ENCODE data around the gene CIP2A.

CIP2A gene

GRCh38 chr3:108566599-108566998 is 22.6 kb downstream of the CIP2A start:
- H3K27ac ChIP-seq (ENCODE audit: low read depth, low read length) = no peak overlapping the region
- peaks cover 0 to 3% (median 0%) of the 10 kb centered on the region in 5 donors for H3K36me3 ChIP-seq (ENCODE audit: control insufficient read depth in 5 of 5, insufficient read depth in 5 of 5, low read length in 5 of 5)
- no peaks in the 10 kb centered on the region for H3K27me3 ChIP-seq (ENCODE audit: control insufficient read depth in 5 of 5, insufficient read depth in 4 of 5, low read length in 5 of 5)
- H3K4me1 ChIP-seq (ENCODE audit: control insufficient read depth in 5 of 5, insufficient read depth in 5 of 5, low read length in 5 of 5) = no peaks in the 10 kb centered on the region
- no peaks in the 10 kb centered on the region for H3K9me3 ChIP-seq (ENCODE audit: control insufficient read depth in 5 of 5, low read length in 5 of 5)
- no peak overlapping the region for H3K4me3 ChIP-seq (ENCODE audit: low read depth in 1 of 5, low read length in 5 of 5)
- H3K9ac ChIP-seq (ENCODE audit: low read length in 5 of 5) = no peak overlapping the region

DNA sequence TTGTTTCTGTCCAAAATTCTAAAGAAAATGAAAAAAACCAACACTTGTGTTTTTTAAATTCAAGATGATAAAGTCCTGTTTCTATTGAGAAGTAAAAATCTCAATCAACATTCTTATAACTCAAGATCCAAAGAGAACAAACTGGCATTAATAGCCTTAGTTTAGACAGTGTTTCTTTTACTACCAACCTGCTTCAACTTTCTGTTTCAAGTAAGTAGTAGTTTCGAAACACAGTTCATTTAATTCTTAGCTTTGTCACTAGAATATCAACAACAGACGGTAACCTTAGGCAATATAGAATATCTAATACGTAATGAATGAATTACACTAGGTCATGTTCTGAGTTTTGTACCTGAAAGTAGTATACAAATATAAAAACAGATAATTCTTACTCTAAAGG is 23.7 kb downstream of the CIP2A start:
- Histone ChIP-seq H3K36me3 (ENCODE audit: control insufficient read depth in 5 of 5, insufficient read depth in 5 of 5, low read length in 5 of 5) (peaks cover 0 to 3% (median 0%) of the 10 kb centered on the region in 5 donors), H3K9ac (ENCODE audit: low read length in 5 of 5) (peak overlapping the region in 1 of 5 donors; percentile 16), H3K27me3 (ENCODE audit: control insufficient read depth in 5 of 5, insufficient read depth in 4 of 5, low read length in 5 of 5) (no peaks in the 10 kb centered on the region), H3K4me1 (ENCODE audit: control insufficient read depth in 5 of 5, insufficient read depth in 5 of 5, low read length in 5 of 5) (no peaks in the 10 kb centered on the region), H3K27ac (ENCODE audit: low read depth, low read length) (no peak overlapping the region), H3K4me3 (ENCODE audit: low read depth in 1 of 5, low read length in 5 of 5) (no peak overlapping the region), H3K9me3 (ENCODE audit: control insufficient read depth in 5 of 5, low read length in 5 of 5) (no peaks in the 10 kb centered on the region)

- Histone ChIP-seq H3K4me3 (ENCODE audit: low read depth in 1 of 5, low read length in 5 of 5) (no peak overlapping the region), H3K4me1 (ENCODE audit: control insufficient read depth in 5 of 5, insufficient read depth in 5 of 5, low read length in 5 of 5) (no peaks in the 10 kb centered on the region), H3K27me3 (ENCODE audit: control insufficient read depth in 5 of 5, insufficient read depth in 4 of 5, low read length in 5 of 5) (no peaks in the 10 kb centered on the region), H3K9ac (ENCODE audit: low read length in 5 of 5) (no peak overlapping the region), H3K27ac (ENCODE audit: low read depth, low read length) (no peak overlapping the region), H3K9me3 (ENCODE audit: control insufficient read depth in 5 of 5, low read length in 5 of 5) (no peaks in the 10 kb centered on the region), H3K36me3 (ENCODE audit: control insufficient read depth in 5 of 5, insufficient read depth in 5 of 5, low read length in 5 of 5) (peaks cover 0 to 3% (median 0%) of the 10 kb centered on the region in 5 donors)
These were observed 24.7 kb downstream of the CIP2A start for GRCh38 chr3:108564564-108564963.

DNA sequence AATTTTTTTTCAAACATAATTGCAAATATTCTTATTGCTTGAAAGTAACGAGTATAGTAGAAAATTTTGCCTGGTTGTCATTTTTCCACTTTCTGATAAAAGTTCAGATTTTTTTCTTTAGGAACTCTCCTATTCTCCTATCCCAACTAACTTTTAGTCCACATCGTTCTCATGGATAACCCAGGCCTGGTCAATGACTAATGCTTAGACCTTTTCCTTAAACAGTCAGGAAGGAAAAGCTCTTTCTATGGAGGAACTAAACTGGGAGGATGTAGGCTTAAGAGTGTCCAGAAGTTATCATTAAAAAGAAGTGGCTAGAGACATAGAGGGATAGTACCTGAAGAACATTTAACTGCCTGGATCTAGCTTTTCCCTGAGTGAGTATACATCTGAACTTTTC is 26.7 kb downstream of the CIP2A start:
- H3K9me3 ChIP-seq (ENCODE audit: control insufficient read depth in 5 of 5, low read length in 5 of 5) = no peaks in the 10 kb centered on the region
- H3K9ac ChIP-seq (ENCODE audit: low read length in 5 of 5) = no peak overlapping the region
- H3K4me1 ChIP-seq (ENCODE audit: control insufficient read depth in 5 of 5, insufficient read depth in 5 of 5, low read length in 5 of 5) = no peaks in the 10 kb centered on the region
- H3K4me3 ChIP-seq (ENCODE audit: low read depth in 1 of 5, low read length in 5 of 5) = no peak overlapping the region
- no peaks in the 10 kb centered on the region for H3K27me3 ChIP-seq (ENCODE audit: control insufficient read depth in 5 of 5, insufficient read depth in 4 of 5, low read length in 5 of 5)
- peaks cover 0 to 7% (median 0%) of the 10 kb centered on the region in 5 donors for H3K36me3 ChIP-seq (ENCODE audit: control insufficient read depth in 5 of 5, insufficient read depth in 5 of 5, low read length in 5 of 5)
- H3K27ac ChIP-seq (ENCODE audit: low read depth, low read length) = no peak overlapping the region

- Histone ChIP-seq H3K4me1 (ENCODE audit: control insufficient read depth in 5 of 5, insufficient read depth in 5 of 5, low read length in 5 of 5) (peaks cover 0 to 3% (median 0%) of the 10 kb centered on the region in 5 donors), H3K9ac (ENCODE audit: low read length in 5 of 5) (no peak overlapping the region), H3K4me3 (ENCODE audit: low read depth in 1 of 5, low read length in 5 of 5) (no peak overlapping the region), H3K27me3 (ENCODE audit: control insufficient read depth in 5 of 5, insufficient read depth in 4 of 5, low read length in 5 of 5) (no peaks in the 10 kb centered on the region), H3K36me3 (ENCODE audit: control insufficient read depth in 5 of 5, insufficient read depth in 5 of 5, low read length in 5 of 5) (peaks cover 0 to 4% (median 0%) of the 10 kb centered on the region in 5 donors), H3K27ac (ENCODE audit: low read depth, low read length) (no peak overlapping the region), H3K9me3 (ENCODE audit: control insufficient read depth in 5 of 5, low read length in 5 of 5) (no peaks in the 10 kb centered on the region)
These were observed 33.2 kb downstream of the CIP2A start for GRCh38 chr3:108555966-108556581.

DNA sequence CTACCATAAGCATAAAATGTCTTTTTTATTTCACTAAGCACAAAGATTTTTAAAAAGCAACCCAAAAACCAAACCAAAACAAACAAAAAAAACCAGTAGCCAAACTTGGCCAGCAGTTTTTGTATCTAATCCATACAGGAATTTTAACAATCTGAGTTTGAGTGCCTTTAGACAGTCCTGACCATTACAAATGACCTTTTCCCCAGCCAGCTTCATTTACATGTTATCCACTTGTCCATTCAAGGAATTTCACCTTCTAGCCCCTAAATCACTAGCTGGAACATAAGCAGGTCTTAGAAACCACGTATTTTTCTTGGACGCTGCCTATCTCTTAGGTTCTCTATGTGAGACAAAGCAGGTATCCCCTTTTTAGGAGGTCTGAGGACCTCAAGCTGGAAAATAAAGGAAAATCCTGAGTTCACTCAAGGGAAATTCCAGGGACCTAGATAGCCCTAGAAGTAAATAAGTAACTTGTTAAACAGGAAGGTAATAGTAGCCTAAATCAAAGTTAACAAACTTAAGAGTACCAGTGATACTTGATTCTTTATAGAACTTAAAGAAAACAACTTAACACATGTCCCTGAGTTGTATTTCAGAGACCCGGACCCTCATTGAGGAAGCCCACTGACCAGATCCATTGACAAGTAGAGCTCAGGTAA is 34.2 kb downstream of the CIP2A start:
- no peaks in the 10 kb centered on the region for H3K9me3 ChIP-seq (ENCODE audit: control insufficient read depth in 5 of 5, low read length in 5 of 5)
- H3K36me3 ChIP-seq (ENCODE audit: control insufficient read depth in 5 of 5, insufficient read depth in 5 of 5, low read length in 5 of 5) = peaks cover 0 to 4% (median 0%) of the 10 kb centered on the region in 5 donors
- H3K9ac ChIP-seq (ENCODE audit: low read length in 5 of 5) = no peak overlapping the region
- no peaks in the 10 kb centered on the region for H3K27me3 ChIP-seq (ENCODE audit: control insufficient read depth in 5 of 5, insufficient read depth in 4 of 5, low read length in 5 of 5)
- H3K4me1 ChIP-seq (ENCODE audit: control insufficient read depth in 5 of 5, insufficient read depth in 5 of 5, low read length in 5 of 5) = peaks cover 0 to 3% (median 0%) of the 10 kb centered on the region in 5 donors
- H3K4me3 ChIP-seq (ENCODE audit: low read depth in 1 of 5, low read length in 5 of 5) = no peak overlapping the region
- no peak overlapping the region for H3K27ac ChIP-seq (ENCODE audit: low read depth, low read length)

DNA sequence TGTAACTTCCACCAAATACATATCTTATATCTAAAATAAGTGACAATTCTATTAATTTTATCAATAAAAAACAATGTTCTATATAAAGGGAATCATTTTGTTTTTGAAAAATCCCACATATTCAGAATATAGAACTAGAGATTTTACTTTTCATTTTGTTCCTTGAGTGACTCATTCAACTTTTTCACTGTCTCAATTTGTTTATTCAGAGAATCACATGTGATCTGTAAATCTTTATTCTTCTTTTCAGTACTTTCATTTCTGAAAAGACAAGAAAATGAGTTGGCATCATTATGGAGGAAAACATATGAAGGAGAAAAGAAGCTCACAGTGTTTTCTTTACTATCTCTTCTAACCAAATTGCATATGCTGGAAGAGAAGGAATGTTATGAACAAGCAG is 35.0 kb downstream of the CIP2A start:
- no peaks in the 10 kb centered on the region for H3K27me3 ChIP-seq (ENCODE audit: control insufficient read depth in 5 of 5, insufficient read depth in 4 of 5, low read length in 5 of 5)
- peaks cover 0 to 4% (median 0%) of the 10 kb centered on the region in 5 donors for H3K36me3 ChIP-seq (ENCODE audit: control insufficient read depth in 5 of 5, insufficient read depth in 5 of 5, low read length in 5 of 5)
- H3K4me1 ChIP-seq (ENCODE audit: control insufficient read depth in 5 of 5, insufficient read depth in 5 of 5, low read length in 5 of 5) = peaks cover 0 to 3% (median 0%) of the 10 kb centered on the region in 5 donors
- H3K4me3 ChIP-seq (ENCODE audit: low read depth in 1 of 5, low read length in 5 of 5) = no peak overlapping the region
- no peak overlapping the region for H3K27ac ChIP-seq (ENCODE audit: low read depth, low read length)
- no peaks in the 10 kb centered on the region for H3K9me3 ChIP-seq (ENCODE audit: control insufficient read depth in 5 of 5, low read length in 5 of 5)
- H3K9ac ChIP-seq (ENCODE audit: low read length in 5 of 5) = no peak overlapping the region

GRCh38 chr3:108552267-108553159 is 36.7 kb downstream of the CIP2A start:
- Histone ChIP-seq H3K9ac (ENCODE audit: low read length in 5 of 5) (no peak overlapping the region), H3K27me3 (ENCODE audit: control insufficient read depth in 5 of 5, insufficient read depth in 4 of 5, low read length in 5 of 5) (no peaks in the 10 kb centered on the region), H3K27ac (ENCODE audit: low read depth, low read length) (no peak overlapping the region), H3K4me3 (ENCODE audit: low read depth in 1 of 5, low read length in 5 of 5) (no peak overlapping the region), H3K36me3 (ENCODE audit: control insufficient read depth in 5 of 5, insufficient read depth in 5 of 5, low read length in 5 of 5) (no peaks in the 10 kb centered on the region), H3K4me1 (ENCODE audit: control insufficient read depth in 5 of 5, insufficient read depth in 5 of 5, low read length in 5 of 5) (peaks cover 0 to 3% (median 0%) of the 10 kb centered on the region in 5 donors), H3K9me3 (ENCODE audit: control insufficient read depth in 5 of 5, low read length in 5 of 5) (no peaks in the 10 kb centered on the region)

DNA sequence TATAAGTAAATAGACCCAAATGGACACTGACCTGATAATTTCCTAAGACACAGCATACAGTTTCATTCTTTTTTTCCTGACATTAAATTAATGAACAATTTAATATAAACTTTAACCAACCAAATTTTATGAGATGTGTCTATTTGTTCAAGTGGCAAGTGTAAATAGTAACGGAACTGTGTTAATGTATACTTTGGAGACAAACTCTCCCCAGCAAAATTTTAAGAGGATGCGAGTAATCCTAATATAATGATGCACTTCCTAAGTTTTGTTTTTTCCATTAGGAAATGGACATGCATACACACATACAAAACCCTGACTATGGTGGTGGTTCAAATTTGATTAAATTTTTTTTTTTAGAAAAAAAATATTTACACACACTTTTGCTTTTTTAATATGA is 40.4 kb downstream of the CIP2A start:
- Histone ChIP-seq H3K9ac (ENCODE audit: low read length in 5 of 5) (no peak overlapping the region), H3K4me1 (ENCODE audit: control insufficient read depth in 5 of 5, insufficient read depth in 5 of 5, low read length in 5 of 5) (no peaks in the 10 kb centered on the region), H3K27ac (ENCODE audit: low read depth, low read length) (no peak overlapping the region), H3K9me3 (ENCODE audit: control insufficient read depth in 5 of 5, low read length in 5 of 5) (no peaks in the 10 kb centered on the region), H3K27me3 (ENCODE audit: control insufficient read depth in 5 of 5, insufficient read depth in 4 of 5, low read length in 5 of 5) (no peaks in the 10 kb centered on the region), H3K36me3 (ENCODE audit: control insufficient read depth in 5 of 5, insufficient read depth in 5 of 5, low read length in 5 of 5) (no peaks in the 10 kb centered on the region), H3K4me3 (ENCODE audit: low read depth in 1 of 5, low read length in 5 of 5) (no peak overlapping the region)

- Histone ChIP-seq H3K9me3 (ENCODE audit: control insufficient read depth in 5 of 5, low read length in 5 of 5) (no peaks in the 10 kb centered on the region), H3K27ac (ENCODE audit: low read depth, low read length) (no peak overlapping the region), H3K4me3 (ENCODE audit: low read depth in 1 of 5, low read length in 5 of 5) (no peak overlapping the region), H3K4me1 (ENCODE audit: control insufficient read depth in 5 of 5, insufficient read depth in 5 of 5, low read length in 5 of 5) (no peaks in the 10 kb centered on the region), H3K36me3 (ENCODE audit: control insufficient read depth in 5 of 5, insufficient read depth in 5 of 5, low read length in 5 of 5) (no peaks in the 10 kb centered on the region), H3K27me3 (ENCODE audit: control insufficient read depth in 5 of 5, insufficient read depth in 4 of 5, low read length in 5 of 5) (no peaks in the 10 kb centered on the region), H3K9ac (ENCODE audit: low read length in 5 of 5) (no peak overlapping the region)
These were observed 40.9 kb downstream of the CIP2A start for GRCh38 chr3:108548304-108548703.

Data from subcutaneous abdominal adipose tissue (tissue), 5 donors.